Esophagus squamous epithelium (tissue), 5 donors: ENCODE measurements around the gene DAZAP1. TPM values are rescaled to one million over a fixed set of nuclear protein-coding genes. Genes with fewer than 3 reads are reported as not detected.

Experiments used
- DNase-seq: peaks from one replicate; lab custom pipeline; 2025; lab: John Stamatoyannopoulos, UW
- H3K27ac ChIP-seq, 4 donors: fragments of 200-600 bp; sonication (generic); one replicate each; pipeline ENCODE4 v1.5.1; 2016 to 2019; ENCODE audit warnings: mild to moderate bottlenecking in 1 of 4
- H3K27me3 ChIP-seq, 4 donors: fragments of 200-600 bp; sonication (generic); 1 replicate in 3 of 4; 2 replicates in 1 of 4; pipeline versions ENCODE4 v1.5.1 to v1.6.0; 2017 to 2021; ENCODE audit warnings: antibody characterized with exemption in 1 of 4
- H3K36me3 ChIP-seq, 3 donors: fragments of 200-600 bp; sonication (generic); one replicate each; pipeline ENCODE4 v1.5.1; 2016 to 2019
- H3K4me1 ChIP-seq, 3 donors: fragments of 200-600 bp; sonication (generic); one replicate each; pipeline ENCODE4 v1.5.1; 2017 to 2019
- H3K4me3 ChIP-seq, 4 donors: fragments of 200-600 bp; sonication (generic); 1 replicate in 3 of 4; 2 replicates in 1 of 4; pipeline ENCODE4 v1.5.1; 2016 to 2019; ENCODE audit warnings: mild to moderate bottlenecking in 2 of 4, moderate library complexity in 1 of 4
- H3K9me3 ChIP-seq, 3 donors: fragments of 200-600 bp; sonication (generic); one replicate each; pipeline ENCODE4 v1.5.1; 2016 to 2019
- CTCF ChIP-seq, 6 experiments: fragments of 450-650 bp in 4 of 6; fragments of 200-600 bp in 2 of 6; sonication (generic) in 2 of 6; IDR thresholded peaks; one replicate each; pipeline ENCODE4 v1.5.1; 2016 to 2019; ENCODE audit warnings: antibody characterized with exemption in 6 of 6, mild to moderate bottlenecking in 4 of 6, moderate library complexity in 4 of 6
- POLR2A ChIP-seq, 4 donors: fragments of 450-650 bp; IDR thresholded peaks; one replicate each; pipeline ENCODE4 v1.6.1; 2017; ENCODE audit warnings: antibody characterized with exemption in 4 of 4, mild to moderate bottlenecking in 4 of 4, moderate library complexity in 3 of 4
- WGBS, 2 donors: methylation state at CpG; one replicate each; pipeline ENCODE4 v1.1.5; 2018; 5-methylcytosine and 5-hydroxymethylcytosine counted together
- intact Hi-C: fragments of 100-400 bp; cut with DNase I; formaldehyde crosslinking; loops from one replicate; pipeline ENCODE4 v1.15.0; 2022
- total RNA-seq, 4 donors: library from RNA; depleted of rRNA; stranded (reverse); fragments of >200 nt; gene quantifications; one replicate each; pipeline ENCODE4 v1.1.0, GENCODE V29; 2016
- donor health status: DM: yes; HTN: yes; CAD: no.

The DAZAP1 gene
- total RNA-seq, 4 donors from 2014 or later, result 60.2 to 76.0 (median 69.0) TPM

- Histone ChIP-seq H3K4me3 (peak overlapping the region in 1 of 4 donors; percentile 25), H3K9me3 (no peaks in the 10 kb centered on the region), H3K27me3 (no peaks in the 10 kb centered on the region), H3K27ac (peak overlapping the region; percentile 57 to 100 (median 98)), H3K36me3 (peaks cover 0 to 21% (median 0%) of the 10 kb centered on the region in 3 donors), H3K4me1 (peaks cover 73 to 87% (median 77%) of the 10 kb centered on the region in 3 donors)
- TF ChIP-seq CTCF (IDR thresholded peaks at IDR 0.05) (no peak), POLR2A (IDR thresholded peaks at IDR 0.05) (no peak)
- no peak for DNase-seq
- intact Hi-C loops, result no loop called here
- 65 to 73% methylated on average over 2 to 16 of the region's 29 CpGs for WGBS, 2 donors
Measured at GRCh38 chr19:1411255-1412191, 4.1 kb downstream of the DAZAP1 start.

GRCh38 chr19:1412323-1412923 lies 5.0 kb downstream of the DAZAP1 start:
- Histone ChIP-seq H3K4me1 (peaks cover 79 to 90% (median 82%) of the 10 kb centered on the region in 3 donors), H3K27me3 (no peaks in the 10 kb centered on the region), H3K9me3 (no peaks in the 10 kb centered on the region), H3K27ac (peak overlapping the region; percentile 5 to 100 (median 78)), H3K36me3 (peaks cover 0 to 25% (median 0%) of the 10 kb centered on the region in 3 donors), H3K4me3 (no peak overlapping the region)
- 70% methylated on average over 9 of the region's 21 CpGs; no CpG with 5 or more reads in 1 of the 2 donors for WGBS, 2 donors
- no peak for TF ChIP-seq CTCF (IDR thresholded peaks at IDR 0.05)
- TF ChIP-seq POLR2A (IDR thresholded peaks at IDR 0.05), result no peak
- intact Hi-C loops, result no loop called here
- no peak for DNase-seq

- TF ChIP-seq CTCF (IDR thresholded peaks at IDR 0.05), result no peak
- TF ChIP-seq POLR2A (IDR thresholded peaks at IDR 0.05), result no peak
- intact Hi-C loops, result no loop called here
- H3K27me3 ChIP-seq, result no peaks in the 10 kb centered on the region
- no peak for DNase-seq
- no peak overlapping the region for H3K4me3 ChIP-seq
- WGBS, 2 donors, result 65 to 73% methylated on average over 29 to 30 of the region's 36 CpGs
- H3K36me3 ChIP-seq, result peaks cover 0 to 33% (median 0%) of the 10 kb centered on the region in 3 donors
- H3K27ac ChIP-seq, result peak overlapping the region; percentile 40 to 98 (median 89)
- H3K9me3 ChIP-seq, result no peaks in the 10 kb centered on the region
- peaks cover 81 to 98% (median 82%) of the 10 kb centered on the region in 3 donors for H3K4me1 ChIP-seq
Measured at GRCh38 chr19:1412995-1413800, 5.8 kb downstream of the DAZAP1 start.

GRCh38 chr19:1416014-1416841 lies 8.8 kb downstream of the DAZAP1 start:
- Histone ChIP-seq H3K4me3 (peak overlapping the region in 2 of 4 donors; percentile 18 to 50), H3K4me1 (peaks cover 57 to 78% (median 57%) of the 10 kb centered on the region in 3 donors), H3K36me3 (peaks cover 16 to 63% (median 18%) of the 10 kb centered on the region in 3 donors), H3K9me3 (no peaks in the 10 kb centered on the region), H3K27ac (peak overlapping the region; percentile 85 to 98 (median 93)), H3K27me3 (no peaks in the 10 kb centered on the region)
- no peak for TF ChIP-seq CTCF (IDR thresholded peaks at IDR 0.05)
- TF ChIP-seq POLR2A (IDR thresholded peaks at IDR 0.05), result no peak
- DNase-seq, result no peak
- intact Hi-C loops, result no loop called here
- WGBS, 2 donors, result 29 to 45% methylated on average over 8 to 18 of the region's 28 CpGs
